CD4-positive, alpha-beta T cell treated with Interleukin-6 at 100 ng/mL for 8 hours (primary cell): ENCODE results near the gene TBC1D7.

Experiments used
- DNase-seq: peaks from one replicate; pipeline ENCODE4 v3.0.0-alpha.2; 2020; ENCODE audit warnings: mixed read lengths, low spot score

Gene TBC1D7

DNA sequence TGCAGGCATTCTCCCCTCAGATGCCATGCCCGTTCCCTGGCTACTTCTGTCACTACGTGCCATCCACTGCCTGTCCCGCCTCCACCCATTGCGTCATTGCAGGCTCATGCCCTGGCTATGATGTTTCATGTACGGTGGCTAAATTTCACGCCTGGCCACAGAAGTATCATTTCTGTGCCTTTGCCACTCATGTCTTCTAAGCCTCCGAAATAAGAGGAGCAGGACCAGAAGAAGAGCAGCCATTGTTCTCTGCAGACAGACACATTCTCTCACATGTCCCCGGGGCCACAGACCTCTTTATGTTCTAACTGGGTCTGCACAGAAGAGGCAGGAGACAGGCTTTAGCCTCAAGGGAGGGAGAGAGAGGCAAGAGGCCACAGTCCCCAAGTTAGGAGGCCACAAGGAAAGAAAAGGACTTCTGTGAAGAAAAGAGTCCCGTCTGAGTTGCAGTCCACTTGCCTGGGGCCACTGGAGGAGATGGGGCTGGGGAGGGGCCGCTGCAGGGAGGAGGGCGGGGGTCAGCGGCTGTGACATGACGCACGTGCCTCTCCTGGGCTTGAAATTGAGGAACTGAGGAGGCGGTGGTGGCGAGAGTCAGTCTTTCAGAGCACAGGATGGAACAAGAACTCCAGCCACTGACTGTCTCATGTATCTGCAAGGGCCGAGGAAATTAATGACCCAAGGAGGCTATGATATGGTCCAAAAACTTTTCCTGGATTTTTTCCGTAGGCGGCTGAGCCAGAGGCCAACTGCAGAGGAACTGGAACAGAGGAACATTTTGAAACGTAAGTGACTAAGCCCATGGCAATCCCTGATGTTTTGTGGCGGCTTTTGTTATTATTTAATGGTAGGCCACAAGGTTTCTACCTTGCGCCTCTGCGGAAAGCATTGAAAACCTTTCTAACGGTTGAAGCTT lies 55.9 kb downstream of the TBC1D7 start:
- no peak for DNase-seq

- no peak for DNase-seq
Measured at GRCh38 chr6:13268913-13269518, 59.3 kb downstream of the TBC1D7 start.

DNA sequence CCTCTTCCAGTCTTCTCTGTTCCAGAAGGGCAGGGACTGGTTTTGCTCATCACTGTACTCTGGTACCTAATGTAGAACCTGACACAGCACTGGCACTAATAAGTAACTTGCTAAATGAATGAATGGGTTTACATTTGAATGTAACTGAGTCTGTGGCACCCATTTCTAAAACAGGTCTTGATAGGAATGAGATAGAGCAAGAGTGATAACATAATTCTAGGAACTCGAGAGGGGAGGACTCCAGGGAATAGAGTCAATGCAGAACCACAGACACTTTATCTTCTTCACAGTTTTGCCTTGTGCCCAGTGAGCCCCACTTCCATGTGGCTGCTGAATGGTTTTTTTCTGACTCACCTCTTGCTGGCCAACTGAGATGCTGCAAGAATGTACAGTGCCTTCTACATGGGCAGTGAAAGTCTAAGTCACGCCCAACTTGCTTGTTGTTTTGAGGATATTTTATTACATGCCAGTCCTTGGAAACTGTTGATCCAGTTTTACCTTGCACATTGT lies 61.1 kb downstream of the TBC1D7 start:
- DNase-seq, result no peak

DNA sequence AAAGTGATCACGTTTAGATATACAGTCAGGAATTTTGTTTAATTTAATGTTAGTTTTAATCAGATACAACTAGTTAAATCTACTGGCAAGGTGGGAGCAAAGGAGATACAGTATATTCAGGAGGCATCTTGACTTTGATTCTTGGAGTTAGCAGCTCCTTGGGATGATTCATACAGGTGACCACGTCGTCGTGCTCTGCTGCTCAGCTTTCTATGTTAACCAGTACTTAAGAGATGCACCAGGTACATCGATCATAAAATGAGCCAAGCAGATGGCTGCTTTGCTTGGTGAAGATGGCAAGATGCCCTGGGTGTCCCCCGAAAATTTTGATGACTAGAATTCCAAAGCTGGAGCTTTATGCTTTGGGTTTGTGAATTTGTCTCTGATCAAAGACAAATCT lies 64.7 kb downstream of the TBC1D7 start:
- DNase-seq, result no peak

DNA sequence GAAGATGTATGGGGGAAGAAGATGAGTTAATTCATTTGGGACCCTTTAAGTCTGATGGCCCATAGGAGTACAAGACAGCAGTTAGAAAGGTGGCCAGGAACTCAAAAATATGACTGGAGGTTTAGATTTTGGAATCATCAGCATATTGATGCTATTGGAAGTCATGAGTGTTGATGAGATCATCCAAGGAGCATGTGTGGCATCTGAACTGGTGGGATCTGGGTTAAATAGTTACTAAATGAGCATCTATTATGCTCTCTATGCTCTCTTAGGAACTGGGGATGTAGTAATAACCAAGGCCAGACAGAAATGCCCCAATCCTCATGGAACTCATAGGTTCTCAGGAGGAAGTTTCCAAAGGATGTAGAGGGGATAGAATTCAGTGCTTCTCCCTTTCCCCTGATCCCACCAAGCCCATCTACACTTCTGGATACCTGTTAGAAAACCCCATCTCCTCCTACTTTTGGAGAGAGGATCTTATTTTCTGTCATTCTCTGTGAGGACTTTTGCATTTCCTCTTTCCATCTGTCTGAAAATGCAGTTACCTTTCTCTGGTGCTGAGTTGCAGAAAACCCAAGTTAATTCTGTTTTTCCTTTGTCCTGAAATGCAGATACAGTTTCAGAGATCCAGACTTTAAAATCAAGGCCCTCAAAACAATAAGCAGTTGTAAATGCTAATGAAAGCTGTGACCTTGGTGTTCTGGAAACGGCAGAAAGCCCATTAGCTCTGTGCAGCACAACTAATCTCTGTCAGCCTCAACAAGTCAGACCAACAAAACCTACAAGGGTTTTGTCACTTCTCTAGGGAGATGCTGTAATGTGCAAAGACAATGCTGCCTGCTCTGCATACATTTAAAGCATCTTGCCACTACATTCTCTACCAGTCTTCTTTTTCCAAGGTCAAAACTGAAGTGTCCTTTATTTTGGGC lies 65.8 kb downstream of the TBC1D7 start:
- DNase-seq, result no peak

- no peak for DNase-seq
Measured at GRCh38 chr6:13261464-13261994, 66.8 kb downstream of the TBC1D7 start.

GRCh38 chr6:13260831-13261230 lies 67.5 kb downstream of the TBC1D7 start:
- DNase-seq, result no peak

DNA sequence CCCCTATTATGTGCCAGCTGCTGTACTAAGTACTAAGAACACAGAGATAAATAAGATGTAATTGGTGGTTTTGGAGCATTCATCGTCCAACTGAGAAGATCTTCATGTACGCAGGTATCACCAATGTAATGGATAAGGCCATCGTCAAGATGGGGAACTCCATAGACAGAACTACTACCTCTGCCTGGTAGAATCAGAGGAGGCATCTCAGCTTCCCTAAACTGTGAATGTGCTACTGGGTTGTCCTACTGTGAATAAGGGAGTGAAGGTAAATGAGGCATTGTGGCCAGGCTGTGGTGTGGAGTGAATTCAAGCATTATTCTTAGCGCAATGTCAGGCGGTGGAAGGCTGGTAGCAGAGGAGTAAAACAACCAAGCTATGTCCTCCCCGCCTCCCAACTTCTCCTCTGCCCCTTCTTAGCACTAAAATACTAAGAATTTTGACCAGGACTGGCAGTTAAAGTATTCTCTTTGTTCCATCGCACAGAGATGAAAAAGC lies 68.2 kb downstream of the TBC1D7 start:
- no peak for DNase-seq

GRCh38 chr6:13259393-13259792 lies 68.9 kb downstream of the TBC1D7 start:
- no peak for DNase-seq

- DNase-seq, result no peak
Measured at GRCh38 chr6:13256266-13257001, 71.9 kb downstream of the TBC1D7 start.
